DMS114 treated with DMSO at 0.1 percent for 48 hours (cell line): Measurements from ENCODE around the gene C3orf52.
"Not testable (repeated sequence)": the region's sequence is repeated elsewhere in the genome, so short reads cannot be mapped to it uniquely, and the experiment has no call there.

Experiments used
- DNase-seq: peaks from one replicate; lab custom pipeline; 2025; ENCODE audit not compliant: unreplicated experiment; lab: John Stamatoyannopoulos, UW

The C3orf52 gene, protein sequence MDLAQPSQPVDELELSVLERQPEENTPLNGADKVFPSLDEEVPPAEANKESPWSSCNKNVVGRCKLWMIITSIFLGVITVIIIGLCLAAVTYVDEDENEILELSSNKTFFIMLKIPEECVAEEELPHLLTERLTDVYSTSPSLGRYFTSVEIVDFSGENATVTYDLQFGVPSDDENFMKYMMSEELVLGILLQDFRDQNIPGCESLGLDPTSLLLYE

DNA sequence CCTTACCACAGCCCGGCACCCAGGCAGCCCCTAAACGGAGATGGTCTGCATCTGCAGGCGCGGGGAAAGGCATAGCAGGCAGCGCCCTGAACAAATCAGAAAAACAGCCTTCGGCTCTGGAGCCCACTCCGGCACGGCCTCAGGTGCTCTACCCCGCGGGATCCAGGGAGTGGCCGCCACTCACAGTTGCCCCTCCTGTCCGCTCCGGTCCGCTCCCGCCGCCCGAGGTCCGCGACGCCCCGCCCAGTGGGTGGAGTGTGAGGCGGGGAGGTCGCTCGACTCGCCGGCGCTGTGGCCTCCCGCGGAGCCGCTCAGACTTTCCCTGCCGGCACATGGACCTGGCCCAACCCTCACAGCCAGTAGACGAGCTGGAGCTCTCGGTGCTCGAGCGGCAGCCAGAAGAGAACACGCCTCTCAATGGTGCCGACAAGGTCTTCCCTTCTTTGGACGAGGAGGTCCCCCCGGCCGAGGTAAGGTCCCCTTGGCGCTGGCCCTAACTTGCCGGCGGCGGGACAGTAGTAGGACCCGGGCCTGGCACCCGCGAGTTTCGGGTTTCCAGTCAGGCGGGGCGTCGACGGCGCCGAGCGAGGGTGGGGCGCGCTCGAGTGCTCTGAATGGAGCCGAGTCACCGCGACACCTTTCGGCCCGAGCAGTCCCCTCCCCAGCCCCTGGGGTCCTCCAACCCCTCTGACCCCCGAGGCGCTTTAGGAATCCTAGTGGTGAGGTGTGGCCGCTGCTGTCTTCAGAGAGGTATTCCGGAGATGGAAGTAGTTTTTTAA, at the start of gene C3orf52:
C3orf52 (plus strand) TSS at position 314 of the 779 bp plus-strand sequence; CDS start at position 333, 19 bp downstream.
- DNase-seq, result peak; percentile 21

DNA sequence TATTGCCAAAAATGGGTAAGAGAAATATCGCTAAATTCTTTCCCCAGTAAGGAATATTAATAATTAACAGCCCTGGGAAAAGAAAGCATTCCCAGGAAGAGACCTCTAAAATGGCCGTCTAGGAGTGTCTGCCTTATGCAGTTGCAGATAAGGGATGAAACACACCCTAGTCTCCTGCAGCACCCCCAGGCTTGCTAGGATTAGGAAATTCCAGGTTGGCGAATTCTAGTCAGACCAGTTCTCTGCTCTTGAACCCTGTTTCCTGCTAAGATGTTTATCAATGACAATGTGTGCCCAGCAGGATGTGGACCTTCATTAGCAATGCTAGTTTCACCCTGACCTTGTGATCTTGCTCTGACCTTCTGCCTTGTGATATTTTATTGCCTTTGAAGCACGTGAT, 49.0 kb upstream of the C3orf52 start:
- DNase-seq, result not testable (repeated sequence)

DNA sequence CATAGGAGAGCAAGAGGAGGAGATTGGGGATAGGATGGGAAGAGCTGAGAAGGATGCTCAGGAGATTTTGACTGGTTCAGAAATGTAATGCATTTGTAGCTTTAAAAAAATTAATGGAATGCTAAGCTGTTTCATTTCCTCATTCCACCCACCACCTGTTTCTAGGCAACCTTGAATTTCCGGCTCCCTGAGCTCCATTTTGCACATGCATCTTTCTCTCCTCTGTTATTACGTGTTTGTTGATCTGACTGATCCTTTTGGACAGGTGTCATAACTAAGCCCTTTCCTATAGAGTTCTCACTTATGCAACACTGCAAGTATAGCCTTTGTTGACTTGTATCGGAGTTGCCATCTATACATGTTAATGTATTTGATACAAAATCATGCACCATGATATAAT, 47.3 kb upstream of the C3orf52 start:
- DNase-seq, result no peak

DNA sequence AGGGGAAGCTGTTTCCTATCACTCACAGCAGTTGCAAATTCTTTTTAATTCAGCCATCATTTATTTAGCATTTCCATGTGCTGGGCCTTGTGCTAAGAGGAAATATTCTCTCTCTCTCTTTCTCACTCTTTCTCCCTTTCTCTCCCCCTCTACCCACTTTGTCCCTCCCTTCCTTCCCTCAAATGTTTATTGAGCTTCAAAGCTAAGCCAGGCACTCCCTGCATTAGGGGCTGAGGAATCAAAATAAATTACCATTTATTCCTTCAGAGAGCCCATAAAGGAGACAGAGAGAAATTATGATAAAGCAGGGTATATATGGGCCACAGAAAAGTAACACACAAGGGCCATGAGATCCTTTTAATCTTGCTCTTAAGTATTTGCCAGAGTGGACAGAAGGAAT, 44.9 kb upstream of the C3orf52 start:
- no peak for DNase-seq

DNA sequence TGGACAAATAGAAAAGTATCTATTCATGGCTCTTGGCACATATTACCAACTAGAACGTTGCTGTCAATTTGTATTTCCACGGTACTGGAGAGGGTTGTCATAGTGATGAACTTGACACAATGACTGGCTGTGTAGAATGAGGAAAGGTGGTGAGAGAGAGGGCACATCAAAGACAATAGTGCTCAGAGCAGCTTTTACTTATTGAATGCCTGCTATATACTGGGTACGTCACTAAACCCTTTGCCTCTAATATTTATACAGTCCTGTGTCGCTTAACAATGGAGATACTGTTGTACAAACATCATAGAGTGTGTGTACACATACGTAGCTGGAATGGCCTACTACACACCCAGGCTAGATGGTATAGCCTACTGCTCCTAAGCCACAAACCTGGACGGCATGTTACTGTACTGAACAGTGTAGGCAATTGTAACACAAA, 43.3 kb upstream of the C3orf52 start:
- DNase-seq, result no peak

DNA sequence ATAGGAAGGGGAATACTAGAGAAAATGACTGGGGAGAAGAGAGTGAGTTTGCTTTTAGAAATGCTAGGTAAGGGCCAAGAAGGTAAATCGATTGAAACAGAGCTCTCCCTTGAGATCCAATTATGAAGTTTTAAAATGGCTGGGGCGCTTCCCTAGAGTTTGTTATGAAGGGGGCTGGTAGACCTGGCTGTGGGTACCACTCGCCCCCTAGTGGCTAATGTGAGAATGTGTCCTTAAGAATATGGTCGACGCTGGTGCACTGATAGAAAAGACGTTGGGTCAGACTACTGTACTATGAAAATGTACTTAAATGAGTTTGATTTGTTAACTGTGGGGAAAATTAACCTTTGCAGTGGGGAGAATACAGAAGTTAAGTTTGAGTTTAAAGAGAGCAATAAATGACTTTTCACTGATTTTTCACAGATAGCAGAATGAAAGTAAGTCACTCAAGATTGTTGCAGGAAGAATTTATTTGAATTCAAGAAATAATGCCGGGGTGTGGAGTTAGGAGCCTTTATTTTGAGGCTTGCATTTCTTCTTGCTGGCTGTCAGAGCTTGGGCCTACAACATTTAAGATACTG, 42.5 kb upstream of the C3orf52 start:
- DNase-seq, result peak; percentile 78

DNA sequence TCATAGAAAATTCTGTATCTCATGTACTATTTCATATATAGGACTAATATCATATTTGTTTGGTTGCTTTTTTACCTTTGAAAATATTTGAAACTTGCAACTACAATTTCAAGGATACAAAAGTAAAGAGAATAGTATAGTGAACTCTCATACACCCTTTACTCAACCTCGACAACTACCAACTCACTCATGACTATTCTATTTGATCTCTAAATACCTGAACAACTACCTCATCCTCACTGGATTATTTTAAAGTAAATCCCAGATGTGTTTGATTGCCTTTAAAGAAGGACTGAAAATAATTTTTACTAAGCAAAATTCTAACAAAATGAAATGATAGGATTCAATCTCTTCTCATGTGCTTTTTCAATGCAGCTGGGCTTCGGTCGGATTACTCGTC, 39.6 kb upstream of the C3orf52 start:
- DNase-seq, result no peak

DNA sequence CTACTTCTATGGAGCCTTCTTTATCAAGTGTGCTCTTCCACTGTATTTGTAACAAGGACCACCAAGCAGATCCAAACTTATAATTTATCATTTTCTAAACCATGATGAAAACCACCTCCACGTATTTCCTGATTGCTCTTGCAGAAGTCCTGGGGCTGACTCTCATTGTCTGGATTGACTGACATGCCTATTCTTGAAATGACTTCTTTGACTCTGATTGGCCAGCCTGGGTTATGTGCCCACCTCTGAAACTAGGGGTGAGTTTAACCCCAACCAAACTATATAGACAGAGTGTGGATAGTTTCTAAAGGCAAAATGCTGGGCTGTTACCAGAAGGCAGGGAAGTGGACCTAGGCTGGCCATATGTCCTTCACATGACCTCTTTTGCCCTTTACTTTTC, 38.9 kb upstream of the C3orf52 start:
- no peak for DNase-seq

DNA sequence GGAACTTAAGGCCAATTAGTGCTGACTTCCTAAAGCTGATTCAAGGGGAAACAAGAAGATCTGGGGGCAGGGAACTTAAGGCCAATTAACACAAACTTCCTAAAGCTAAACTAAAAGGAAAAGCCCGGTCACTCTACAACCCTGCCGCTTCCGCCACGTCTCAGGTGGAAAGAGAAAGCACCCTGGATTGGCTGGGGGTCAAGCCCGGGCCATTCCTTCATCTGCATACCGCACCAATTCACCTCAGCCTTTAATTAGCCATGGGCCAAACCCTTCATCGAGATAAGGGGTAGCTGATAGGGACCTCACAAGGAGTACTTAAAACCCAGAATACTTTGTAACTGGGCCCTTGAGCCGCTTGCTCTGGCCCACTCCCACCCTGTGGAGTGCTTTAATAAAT, 37.3 kb upstream of the C3orf52 start:
- DNase-seq, result no peak

DNA sequence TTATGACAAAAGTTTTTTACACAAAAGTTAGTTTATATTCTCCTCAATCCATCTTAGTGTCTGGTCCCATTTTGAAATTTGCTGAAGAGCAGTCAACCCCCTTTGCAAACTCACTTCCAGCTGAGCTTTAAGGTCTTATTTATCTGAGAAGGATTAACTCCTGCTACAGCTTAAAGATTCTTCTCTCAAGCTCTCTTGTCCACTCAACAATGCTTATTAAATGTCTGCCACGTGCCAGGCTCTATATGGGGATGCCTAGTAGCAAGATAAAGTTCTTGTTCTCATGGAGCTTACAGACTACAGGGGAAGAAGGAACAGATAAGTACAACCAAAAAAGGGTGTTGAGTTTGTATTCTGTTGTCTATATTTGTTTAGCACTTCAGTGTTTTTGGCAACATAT, 33.0 kb upstream of the C3orf52 start:
- no peak for DNase-seq

DNA sequence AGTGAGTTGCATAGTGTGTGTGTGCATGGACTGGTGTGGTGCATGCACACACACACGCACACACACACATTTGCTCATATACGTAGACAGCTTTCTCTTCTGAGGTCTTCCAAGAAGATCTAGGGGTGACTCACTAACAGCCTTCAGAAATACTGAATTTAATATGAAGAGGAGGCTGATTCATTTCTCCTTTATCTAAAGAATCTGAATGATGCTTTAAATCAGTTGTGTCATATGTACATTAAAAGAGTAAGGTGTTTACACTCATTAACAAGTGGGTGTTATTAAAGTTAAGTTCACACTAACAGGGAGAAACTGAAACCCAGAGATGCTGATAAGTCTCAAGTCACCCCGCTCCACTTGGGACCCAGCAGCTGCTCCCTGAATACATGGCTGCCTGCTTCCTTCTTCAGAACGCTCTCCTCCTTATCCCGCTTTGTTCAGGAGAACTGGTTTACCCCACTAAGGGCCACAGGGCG, 29.7 kb upstream of the C3orf52 start:
- DNase-seq, result no peak

DNA sequence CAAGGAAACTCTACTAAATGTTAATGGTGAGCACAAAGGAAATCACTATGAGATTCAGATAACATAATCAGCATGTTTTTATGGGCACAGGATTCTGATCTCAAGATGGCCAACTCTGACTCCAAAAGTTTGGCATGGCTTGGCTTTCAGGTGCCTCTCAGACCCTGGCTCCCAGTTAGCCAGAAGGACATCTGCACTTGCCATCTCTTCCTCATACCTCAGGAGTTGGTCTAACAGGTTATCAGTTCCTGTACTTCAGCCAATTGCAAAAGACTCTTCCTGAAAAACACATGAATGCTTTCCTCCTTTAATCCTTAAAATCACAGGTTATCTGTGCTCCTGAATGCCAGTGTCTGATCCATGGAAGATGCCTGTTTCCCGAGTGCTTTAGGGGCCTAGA, 26.7 kb upstream of the C3orf52 start:
- no peak for DNase-seq

DNA sequence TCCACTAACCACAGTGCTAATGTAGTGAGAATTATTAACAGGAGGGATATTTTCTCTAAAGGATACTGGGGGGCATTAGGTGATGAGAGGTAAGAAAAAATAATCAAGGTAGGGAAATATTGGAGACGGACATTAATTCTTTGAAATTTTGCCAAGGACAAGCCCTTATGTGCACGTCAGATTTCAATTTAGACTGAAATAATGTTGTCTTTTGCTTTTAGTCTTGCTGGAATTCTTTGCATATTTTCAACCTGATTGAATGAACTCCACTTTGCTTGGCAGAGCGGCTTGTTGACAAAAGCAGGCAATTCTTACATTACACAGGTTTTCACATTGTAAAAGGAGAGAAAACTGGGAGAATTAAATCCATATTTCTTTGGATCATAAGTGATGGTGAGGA, 25.0 kb upstream of the C3orf52 start:
- no peak for DNase-seq

DNA sequence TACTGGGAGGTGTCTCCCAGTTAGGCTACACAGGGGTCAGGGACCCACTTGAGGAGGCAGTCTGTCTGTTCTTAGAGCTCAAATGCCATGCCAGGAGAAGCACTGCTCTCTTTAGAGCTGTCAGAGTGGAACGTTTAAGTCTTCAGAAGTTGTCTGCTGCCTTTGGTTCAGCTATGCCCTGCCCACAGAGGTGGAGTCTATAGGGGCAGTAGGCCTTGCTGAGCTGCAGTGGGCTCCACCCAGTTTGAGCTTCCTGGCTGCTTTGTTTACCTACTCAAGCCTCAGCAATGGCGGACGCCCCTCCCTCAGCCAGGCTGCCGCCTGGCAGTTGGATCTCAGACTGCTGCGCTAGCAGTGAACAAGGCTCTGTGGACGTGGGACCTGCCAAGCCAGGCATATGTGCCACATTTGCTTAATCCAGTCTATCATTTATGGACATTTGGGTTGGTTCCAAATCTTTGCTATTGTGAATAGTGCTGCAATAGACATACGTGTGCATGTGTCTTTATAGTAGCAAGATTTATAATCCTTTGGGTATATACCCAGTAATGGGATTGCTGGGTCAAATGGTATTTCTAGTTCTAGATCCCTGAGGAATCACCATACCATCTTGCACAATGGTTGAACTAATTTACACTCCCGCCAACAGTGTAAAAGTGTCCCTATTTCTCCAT, 13.7 kb upstream of the C3orf52 start:
- not testable (repeated sequence) for DNase-seq

DNA sequence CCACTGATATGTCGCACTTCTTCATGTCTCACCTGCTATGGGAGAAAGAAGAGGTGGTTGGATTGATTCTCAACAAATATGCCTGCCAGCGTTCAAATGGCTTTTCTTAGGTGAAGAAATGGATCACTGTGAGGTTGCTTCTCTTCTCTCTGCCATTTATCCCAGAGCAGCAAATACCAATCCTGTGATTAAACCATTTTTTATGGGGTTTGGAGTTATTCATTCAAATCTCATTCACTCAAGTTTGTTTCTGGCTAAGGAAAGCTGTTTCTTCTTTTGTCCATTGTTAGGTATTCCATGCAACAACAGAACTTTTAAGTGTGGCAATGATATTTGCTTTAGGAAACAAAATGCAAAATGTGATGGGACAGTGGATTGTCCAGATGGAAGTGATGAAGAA, 12.2 kb upstream of the C3orf52 start:
- DNase-seq, result no peak

DNA sequence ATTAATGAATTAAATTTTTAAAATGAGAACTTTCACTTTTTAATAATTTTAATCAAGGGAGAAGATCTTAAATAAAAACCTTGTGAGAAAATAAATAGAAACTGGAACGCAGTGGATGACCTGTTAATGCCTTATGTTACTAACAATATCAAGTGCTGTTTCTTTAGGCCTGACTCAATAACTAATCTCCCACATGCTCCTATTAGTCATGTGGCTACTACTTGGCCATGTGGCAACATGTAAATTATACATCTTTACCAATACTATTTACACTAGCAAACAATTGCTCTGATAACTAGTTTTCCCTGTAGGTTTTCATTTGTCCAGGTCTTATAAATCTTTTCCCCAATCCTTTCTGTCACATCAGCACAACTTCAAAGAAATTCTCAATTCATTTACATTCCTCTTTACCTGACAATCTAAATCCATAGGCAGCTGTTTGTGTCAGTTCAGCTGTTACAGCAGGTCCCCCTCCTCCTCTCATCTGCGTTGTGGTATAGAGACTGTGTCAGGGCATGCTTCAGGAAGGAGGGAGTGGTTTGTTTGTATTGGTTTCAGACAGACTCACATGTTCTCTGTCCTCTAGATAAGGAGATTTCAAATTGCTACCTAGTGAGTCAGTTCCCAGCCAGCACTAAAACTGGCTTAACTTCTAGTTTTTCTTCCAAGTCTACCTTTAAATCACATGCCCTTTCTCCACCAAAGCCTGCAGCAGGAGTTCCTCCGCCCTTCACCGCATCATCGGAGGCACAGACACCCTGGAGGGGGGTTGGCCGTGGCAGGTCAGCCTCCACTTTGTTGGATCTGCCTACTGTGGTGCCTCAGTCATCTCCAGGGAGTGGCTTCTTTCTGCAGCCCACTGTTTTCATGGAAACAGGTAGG, 11.3 kb upstream of the C3orf52 start:
- DNase-seq, result no peak

DNA sequence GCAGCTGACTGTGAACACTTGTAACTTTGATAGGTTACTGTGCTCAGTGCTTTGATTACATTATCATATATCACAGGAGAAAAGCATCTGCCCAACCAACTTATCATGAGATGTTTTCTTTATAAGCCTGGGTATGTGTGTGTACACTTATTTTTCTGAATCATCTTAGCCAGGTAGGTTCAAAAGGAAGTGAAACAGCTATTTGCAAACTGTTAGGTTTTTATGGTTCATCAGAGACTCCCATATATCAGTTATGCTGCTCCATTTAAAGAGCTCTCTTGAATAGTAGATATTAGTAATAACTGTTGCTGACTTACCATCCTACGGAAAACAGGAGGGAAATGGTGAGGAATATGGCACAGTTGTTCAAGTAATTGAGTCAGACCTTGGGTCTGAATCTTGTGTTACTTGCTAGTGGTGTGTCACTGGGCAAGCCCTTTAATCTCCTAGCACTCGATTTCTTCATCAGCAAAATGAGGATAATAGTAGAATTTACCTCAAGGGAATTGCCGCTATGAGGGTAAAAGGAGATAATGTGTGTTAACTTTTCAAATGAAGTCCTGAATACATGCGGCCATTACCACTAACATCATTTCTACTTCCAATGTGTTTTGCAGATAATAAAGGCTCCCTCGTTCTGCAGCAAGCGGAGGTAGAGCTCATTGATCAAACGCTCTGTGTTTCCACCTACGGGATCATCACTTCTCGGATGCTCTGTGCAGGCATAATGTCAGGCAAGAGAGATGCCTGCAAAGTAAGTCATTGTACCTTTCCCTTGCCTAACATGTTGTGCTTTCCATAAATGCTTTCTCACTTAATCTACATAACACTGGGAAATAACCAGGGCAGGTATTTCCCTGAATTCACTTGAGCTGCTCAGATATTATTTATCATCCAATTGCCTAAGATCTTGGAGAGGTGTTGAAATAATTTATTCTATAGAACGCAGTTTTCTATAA, 7.8 kb upstream of the C3orf52 start:
- no peak for DNase-seq

DNA sequence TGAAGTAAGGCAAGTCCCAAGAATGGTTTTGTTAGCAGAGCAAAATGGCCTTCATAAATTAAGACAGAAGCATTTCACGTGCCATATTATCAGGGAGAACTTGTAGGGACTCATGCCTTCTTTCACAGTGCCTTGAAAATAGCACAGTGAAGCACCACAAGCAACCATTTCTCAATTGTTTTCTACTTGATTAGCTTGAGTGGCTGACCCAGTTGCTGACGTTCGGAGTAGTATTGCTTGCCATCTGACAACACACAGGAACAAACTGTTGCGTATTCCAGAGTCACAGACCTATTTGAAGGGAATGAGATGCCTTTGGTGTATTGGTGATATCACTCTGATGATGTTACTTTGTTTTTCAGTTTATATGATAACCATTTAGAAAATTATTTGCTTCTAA, 3.0 kb upstream of the C3orf52 start:
- DNase-seq, result no peak

DNA sequence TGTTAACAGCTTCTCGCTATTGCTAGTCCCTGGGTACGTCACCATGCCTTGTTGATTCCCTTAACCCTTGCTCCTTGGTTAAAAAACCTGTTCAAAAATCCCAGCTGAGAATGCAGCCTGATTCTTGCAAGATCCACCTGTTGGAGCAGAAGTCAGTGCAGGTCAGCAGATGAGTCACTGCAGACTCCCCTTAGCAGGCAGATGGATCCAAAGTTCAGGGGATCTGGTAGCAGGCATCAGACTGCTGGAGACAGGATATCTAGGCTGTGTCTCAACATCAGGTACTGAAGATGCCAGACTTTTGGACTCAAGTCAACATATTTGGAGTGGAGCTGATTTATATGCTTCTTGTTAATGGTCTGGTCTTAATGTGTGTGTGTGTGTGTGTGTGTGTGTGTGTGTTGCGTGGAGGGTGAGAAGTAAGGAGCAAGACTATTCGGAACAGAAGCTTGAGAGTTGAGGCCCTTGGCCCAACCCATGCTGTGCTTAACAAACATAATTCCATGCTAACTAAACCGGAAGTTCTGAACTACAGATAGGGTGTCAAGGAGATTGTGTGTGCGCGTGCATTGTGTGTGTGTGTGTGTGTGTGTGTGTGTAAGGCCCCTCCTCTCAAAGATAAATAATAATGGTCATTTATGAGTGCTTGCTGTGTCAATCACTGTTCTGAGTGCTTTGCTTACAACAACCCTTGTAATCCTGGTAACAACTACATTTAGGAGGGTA, 1.0 kb upstream of the C3orf52 start:
- no peak for DNase-seq
